Measurements from ENCODE around the gene PTTG1IP. TPM values are rescaled to one million over a fixed set of nuclear protein-coding genes. Genes with fewer than 3 reads are reported as not detected.
A peak's percentile ranks its signal among the peaks of the same experiment; 100 is the strongest.

PTTG1IP gene
- total and polyA plus RNA-seq, 2 of the 13 experiments (the other 11 are each of a cell fraction or from before 2014, with no cell fraction given) = 161 to 700 TPM

- TF ChIP-seq TFDP2 (CRISPR knock-in tag; IDR thresholded peaks at IDR 0.05) = no peak
- no peak for TF ChIP-seq MTERF4 (CRISPR knock-in tag; IDR thresholded peaks at IDR 0.05)
- TF ChIP-seq SAP130 (CRISPR knock-in tag; IDR thresholded peaks at IDR 0.05; ENCODE audit: low read depth) = peak; percentile 52; the same call in 1 of the 2 replicates
- no peak for TF ChIP-seq GABPA (IDR thresholded peaks at IDR 0.05; ENCODE audit: low read depth, low read length)
- no peak for TF ChIP-seq GABPA (CRISPR knock-in tag; IDR thresholded peaks at IDR 0.05; ENCODE audit: low read depth)
- TF ChIP-seq SMARCC2 (IDR thresholded peaks at IDR 0.05) = no peak
- no peak for TF ChIP-seq ZNF24 (IDR thresholded peaks at IDR 0.05)
- TF ChIP-seq GATAD2A (CRISPR knock-in tag; IDR thresholded peaks at IDR 0.05) = 0 out of 2 replicates have a peak, but pooled peaks have one; percentile 34
- TF ChIP-seq ZNF556 (CRISPR knock-in tag; IDR thresholded peaks at IDR 0.05; ENCODE audit: borderline replicate concordance) = no peak
- 0 out of 2 replicates have a peak, but pooled peaks have one; percentile 19 for TF ChIP-seq KAT8 (CRISPR knock-in tag; IDR thresholded peaks at IDR 0.05)
- TF ChIP-seq ZNF614 (CRISPR knock-in tag; IDR thresholded peaks at IDR 0.05; ENCODE audit: borderline replicate concordance) = no peak
- no peak for TF ChIP-seq ZNF281 (CRISPR knock-in tag; IDR thresholded peaks at IDR 0.05; ENCODE audit: borderline replicate concordance)
- no peak for TF ChIP-seq EHMT2 (IDR thresholded peaks at IDR 0.05; ENCODE audit: borderline replicate concordance, low read depth, low read length)
- 0 out of 2 replicates have a peak, but pooled peaks have one; percentile 28 for TF ChIP-seq ZBTB25 (CRISPR knock-in tag; IDR thresholded peaks at IDR 0.05)
These were observed 19.2 kb upstream of the PTTG1IP start (continued) for GRCh38 chr21:44892536-44893277.

Data from HepG2 (cell line).